Stomach (tissue), 4 donors: ENCODE results near the gene KIAA1958.

Experiments used
- EP300 ChIP-seq: sonication (generic); formaldehyde crosslinking; IDR thresholded peaks from one replicate; pipeline ENCODE4 v1.6.1; 2017; ENCODE audit warnings: antibody characterized with exemption
- POLR2A ChIP-seq, 4 donors: fragments of 450-650 bp; IDR thresholded peaks; one replicate each; pipeline ENCODE4 v1.6.1; 2016; ENCODE audit warnings: antibody characterized with exemption in 4 of 4, control low read depth in 2 of 4, mild to moderate bottlenecking in 1 of 4, moderate library complexity in 1 of 4
- TF ChIP-seq, protein P1 (sequence below), 7 experiments: fragments of 450-650 bp in 4 of 7; fragments of 200-600 bp in 3 of 7; sonication (generic) in 3 of 7; IDR thresholded peaks; one replicate each; pipeline ENCODE4 v1.5.1; 2016 to 2019; ENCODE audit warnings: antibody characterized with exemption in 7 of 7, control low read depth in 2 of 7, mild to moderate bottlenecking in 1 of 7

- TF ChIP-seq POLR2A (IDR thresholded peaks at IDR 0.05) (no peak), EP300 (no peak)
- TF ChIP-seq, protein P1, sequence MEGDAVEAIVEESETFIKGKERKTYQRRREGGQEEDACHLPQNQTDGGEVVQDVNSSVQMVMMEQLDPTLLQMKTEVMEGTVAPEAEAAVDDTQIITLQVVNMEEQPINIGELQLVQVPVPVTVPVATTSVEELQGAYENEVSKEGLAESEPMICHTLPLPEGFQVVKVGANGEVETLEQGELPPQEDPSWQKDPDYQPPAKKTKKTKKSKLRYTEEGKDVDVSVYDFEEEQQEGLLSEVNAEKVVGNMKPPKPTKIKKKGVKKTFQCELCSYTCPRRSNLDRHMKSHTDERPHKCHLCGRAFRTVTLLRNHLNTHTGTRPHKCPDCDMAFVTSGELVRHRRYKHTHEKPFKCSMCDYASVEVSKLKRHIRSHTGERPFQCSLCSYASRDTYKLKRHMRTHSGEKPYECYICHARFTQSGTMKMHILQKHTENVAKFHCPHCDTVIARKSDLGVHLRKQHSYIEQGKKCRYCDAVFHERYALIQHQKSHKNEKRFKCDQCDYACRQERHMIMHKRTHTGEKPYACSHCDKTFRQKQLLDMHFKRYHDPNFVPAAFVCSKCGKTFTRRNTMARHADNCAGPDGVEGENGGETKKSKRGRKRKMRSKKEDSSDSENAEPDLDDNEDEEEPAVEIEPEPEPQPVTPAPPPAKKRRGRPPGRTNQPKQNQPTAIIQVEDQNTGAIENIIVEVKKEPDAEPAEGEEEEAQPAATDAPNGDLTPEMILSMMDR (IDR thresholded peaks at IDR 0.05) = no peak
Measured at GRCh38 chr9:112555844-112556482, 69.3 kb downstream of the KIAA1958 start.
